Osteocyte (in vitro differentiated cells): ENCODE data around the gene SAP30L. TPM values are rescaled to one million over a fixed set of nuclear protein-coding genes. Genes with fewer than 3 reads are reported as not detected.

ENCODE experiments used
- DNase-seq: peaks from one replicate; pipeline ENCODE4 v3.0.0; 2021; ENCODE audit warnings: mixed read lengths; ENCODE audit not compliant: unreplicated experiment; ENCODE audit errors: extremely low spot score
- H3K27ac Mint-ChIP-seq: one replicate; pipeline ENCODE4 v1.8.0; 2021; ENCODE audit warnings: mild to moderate bottlenecking, mixed read lengths; ENCODE audit not compliant: unreplicated experiment
- H3K27me3 Mint-ChIP-seq: one replicate; pipeline ENCODE4 v1.8.0; 2021; ENCODE audit warnings: mixed read lengths; ENCODE audit not compliant: unreplicated experiment
- H3K36me3 Mint-ChIP-seq: one replicate; pipeline ENCODE4 v1.8.0; 2021; ENCODE audit warnings: mixed read lengths; ENCODE audit not compliant: unreplicated experiment
- H3K4me1 Mint-ChIP-seq: one replicate; pipeline ENCODE4 v1.8.0; 2021; ENCODE audit warnings: mixed read lengths; ENCODE audit not compliant: unreplicated experiment
- H3K4me3 Mint-ChIP-seq: one replicate; pipeline ENCODE4 v1.8.0; 2021; ENCODE audit warnings: mild to moderate bottlenecking, moderate library complexity, mixed read lengths; ENCODE audit not compliant: unreplicated experiment
- H3K9me3 Mint-ChIP-seq: one replicate; pipeline ENCODE4 v1.8.0; 2021; ENCODE audit warnings: mixed read lengths; ENCODE audit not compliant: unreplicated experiment
- total RNA-seq: library from RNA; stranded (reverse); gene quantifications from 2 replicates; pipeline ENCODE4 v1.2.1, GENCODE V29; 2021
- TF ChIP-seq, protein P1 (sequence below): fragments of 200-600 bp; sonication (generic); IDR thresholded peaks from 2 replicates; pipeline ENCODE4 v1.5.0; 2021; ENCODE audit warnings: antibody characterized with exemption, mild to moderate bottlenecking, moderate library complexity

SAP30L gene
- total RNA-seq, 1 donor from 2014 or later = 45.9 TPM

DNA sequence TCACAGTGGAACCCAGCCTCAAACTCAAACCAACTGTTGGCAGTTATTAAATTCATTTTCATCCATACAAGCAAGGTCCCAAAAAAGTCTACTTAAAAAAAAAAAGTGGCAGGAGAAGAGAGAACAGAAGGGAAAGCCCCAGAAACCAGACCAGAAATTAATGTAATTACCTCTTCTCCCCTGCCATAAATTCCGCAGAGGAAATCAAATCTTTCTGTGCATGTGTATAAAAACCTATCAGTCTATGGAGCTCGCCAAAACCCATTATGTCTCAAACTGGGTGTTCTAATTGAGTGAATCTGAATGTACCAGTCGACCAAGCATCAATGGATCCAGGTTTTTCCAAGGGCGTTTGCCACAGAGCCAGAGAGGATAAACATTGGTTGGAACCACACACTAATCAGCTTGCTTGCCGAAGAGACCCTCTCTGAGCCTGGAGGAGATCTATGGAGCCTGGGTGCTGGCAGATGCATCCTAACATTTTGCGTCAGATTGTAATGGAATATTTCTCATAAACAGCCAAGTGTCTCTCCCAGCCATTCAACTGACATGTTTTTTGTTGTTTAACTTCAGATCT, 40.1 kb downstream of the SAP30L start:
- TF ChIP-seq, protein P1, sequence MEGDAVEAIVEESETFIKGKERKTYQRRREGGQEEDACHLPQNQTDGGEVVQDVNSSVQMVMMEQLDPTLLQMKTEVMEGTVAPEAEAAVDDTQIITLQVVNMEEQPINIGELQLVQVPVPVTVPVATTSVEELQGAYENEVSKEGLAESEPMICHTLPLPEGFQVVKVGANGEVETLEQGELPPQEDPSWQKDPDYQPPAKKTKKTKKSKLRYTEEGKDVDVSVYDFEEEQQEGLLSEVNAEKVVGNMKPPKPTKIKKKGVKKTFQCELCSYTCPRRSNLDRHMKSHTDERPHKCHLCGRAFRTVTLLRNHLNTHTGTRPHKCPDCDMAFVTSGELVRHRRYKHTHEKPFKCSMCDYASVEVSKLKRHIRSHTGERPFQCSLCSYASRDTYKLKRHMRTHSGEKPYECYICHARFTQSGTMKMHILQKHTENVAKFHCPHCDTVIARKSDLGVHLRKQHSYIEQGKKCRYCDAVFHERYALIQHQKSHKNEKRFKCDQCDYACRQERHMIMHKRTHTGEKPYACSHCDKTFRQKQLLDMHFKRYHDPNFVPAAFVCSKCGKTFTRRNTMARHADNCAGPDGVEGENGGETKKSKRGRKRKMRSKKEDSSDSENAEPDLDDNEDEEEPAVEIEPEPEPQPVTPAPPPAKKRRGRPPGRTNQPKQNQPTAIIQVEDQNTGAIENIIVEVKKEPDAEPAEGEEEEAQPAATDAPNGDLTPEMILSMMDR = no peak
- H3K9me3 Mint-ChIP-seq = no peaks in the 10 kb centered on the region
- H3K27ac Mint-ChIP-seq = no peak overlapping the region
- peaks cover 88% of the 10 kb centered on the region for H3K27me3 Mint-ChIP-seq
- DNase-seq = no peak
- H3K36me3 Mint-ChIP-seq = no peaks in the 10 kb centered on the region
- peaks cover 8% of the 10 kb centered on the region for H3K4me1 Mint-ChIP-seq
- no peak overlapping the region for H3K4me3 Mint-ChIP-seq

DNA sequence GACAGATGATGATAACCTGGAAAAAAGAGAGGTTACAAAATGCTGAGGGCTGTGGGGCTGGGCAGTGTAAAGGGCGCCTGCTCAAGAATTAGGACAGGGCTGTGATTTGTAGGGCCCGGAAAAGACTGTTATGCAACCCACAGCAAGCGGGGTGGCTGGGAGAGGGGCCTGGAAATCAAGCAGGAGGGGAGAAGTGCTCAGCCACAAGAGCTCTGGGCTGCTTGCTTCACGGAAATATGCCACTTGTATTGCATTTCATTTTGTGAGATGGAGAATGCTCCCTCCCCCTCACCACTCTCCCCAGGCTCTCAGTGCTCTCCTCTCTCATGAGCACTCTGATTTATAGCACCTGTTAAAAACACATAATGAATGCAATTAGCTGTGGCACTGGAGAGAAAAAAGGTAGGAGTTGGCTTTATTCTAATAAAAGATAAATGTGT, 40.6 kb downstream of the SAP30L start:
- Mint-ChIP-seq H3K4me3 (no peak overlapping the region), H3K27me3 (peaks cover 87% of the 10 kb centered on the region), H3K27ac (no peak overlapping the region), H3K36me3 (no peaks in the 10 kb centered on the region), H3K9me3 (no peaks in the 10 kb centered on the region), H3K4me1 (peaks cover 8% of the 10 kb centered on the region)
- DNase-seq = no peak
- TF ChIP-seq, protein P1 = no peak

DNA sequence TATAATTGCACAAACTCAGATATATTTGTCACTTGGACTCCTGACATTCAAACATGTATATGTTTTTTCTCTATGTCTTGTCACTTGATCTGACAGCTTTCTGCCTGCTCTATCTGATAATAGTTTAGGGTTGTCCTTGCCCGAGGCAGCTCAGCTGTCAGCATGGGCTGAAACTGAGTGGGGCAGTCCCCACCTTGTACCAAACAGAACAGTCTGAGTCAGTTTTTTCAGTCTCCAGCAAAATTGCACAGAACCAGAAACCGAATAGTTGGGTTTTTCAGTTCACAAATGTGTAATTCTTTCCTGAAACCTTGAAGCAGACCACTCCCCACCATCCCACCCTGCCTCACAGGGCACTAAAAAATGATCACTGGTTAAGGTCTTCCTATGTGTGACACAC, 41.7 kb downstream of the SAP30L start:
- Mint-ChIP-seq H3K4me3 (no peak overlapping the region), H3K9me3 (no peaks in the 10 kb centered on the region), H3K4me1 (peaks cover 8% of the 10 kb centered on the region), H3K27me3 (peaks cover 79% of the 10 kb centered on the region), H3K27ac (no peak overlapping the region), H3K36me3 (no peaks in the 10 kb centered on the region)
- TF ChIP-seq, protein P1 = no peak
- no peak for DNase-seq

DNA sequence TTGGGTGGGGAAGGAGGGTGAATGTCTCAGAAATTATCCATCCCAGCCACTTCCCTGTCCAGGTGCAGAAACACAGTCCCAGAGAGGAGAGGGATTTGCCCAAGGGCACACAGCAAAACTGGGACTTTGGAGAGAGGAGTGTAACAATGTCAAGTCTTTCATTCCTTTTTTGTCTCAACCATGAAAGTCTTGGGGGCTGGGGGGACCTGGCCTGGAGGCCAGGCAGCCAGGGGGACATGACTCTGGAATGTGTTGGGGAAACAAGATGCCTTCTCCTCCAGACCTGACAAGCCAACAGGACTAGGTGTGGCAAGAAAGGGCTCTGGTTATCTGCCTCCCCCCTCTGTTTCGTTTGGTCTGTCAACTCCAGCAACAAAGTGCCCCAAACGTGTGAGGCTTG, 46.1 kb downstream of the SAP30L start:
- TF ChIP-seq, protein P1 = no peak
- Mint-ChIP-seq H3K27me3 (peaks cover 71% of the 10 kb centered on the region), H3K27ac (no peak overlapping the region), H3K4me1 (no peaks in the 10 kb centered on the region), H3K36me3 (no peaks in the 10 kb centered on the region), H3K9me3 (no peaks in the 10 kb centered on the region), H3K4me3 (no peak overlapping the region)
- no peak for DNase-seq

DNA sequence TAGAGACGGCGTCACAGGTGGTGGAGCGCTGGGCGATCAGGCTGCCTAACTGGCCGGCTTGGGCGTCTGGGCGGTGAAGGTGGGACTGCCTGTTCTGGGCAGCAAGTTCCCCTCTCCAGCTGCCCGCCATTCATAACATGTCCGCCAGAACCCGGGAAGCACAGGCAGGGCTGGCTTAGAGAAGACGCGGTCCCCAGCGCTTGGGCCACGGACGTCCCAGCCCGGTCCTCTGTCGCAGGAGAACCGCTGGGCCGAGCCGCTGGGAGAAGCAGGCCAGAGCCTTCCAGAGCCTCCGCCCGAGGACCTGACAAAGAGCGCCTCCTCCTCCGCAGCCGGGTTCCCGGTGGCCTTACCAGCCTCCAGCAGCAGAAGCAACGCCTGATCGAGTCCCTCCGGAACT, 47.5 kb downstream of the SAP30L start:
- Mint-ChIP-seq H3K27ac (no peak overlapping the region), H3K36me3 (no peaks in the 10 kb centered on the region), H3K27me3 (peaks cover 68% of the 10 kb centered on the region), H3K4me3 (no peak overlapping the region), H3K9me3 (no peaks in the 10 kb centered on the region), H3K4me1 (no peaks in the 10 kb centered on the region)
- TF ChIP-seq, protein P1 = no peak
- DNase-seq = no peak
